Liver (tissue), 2 donors: Measurements from ENCODE around the gene PTPN23.

Source experiments
- CTCF ChIP-seq: fragments of 150-350 bp; IDR thresholded peaks from 2 replicates; pipeline ENCODE4 v1.5.1; 2017; ENCODE audit warnings: improper control_type of control experiment, low read depth, low read length; ENCODE audit not compliant: missing input control
- MAX ChIP-seq: IDR thresholded peaks from 2 replicates; pipeline ENCODE4 v1.6.1; 2016; ENCODE audit warnings: antibody characterized with exemption
- donor health status: healthy.

GRCh38 chr3:47413751-47414150, 32.9 kb downstream of the PTPN23 start:
- no peak for TF ChIP-seq CTCF
- no peak for TF ChIP-seq MAX
